Neuron (in vitro differentiated cells): ENCODE results near the gene FOXA2.

Experiments
- H2AFZ ChIP-seq: one replicate; pipeline ENCODE4 v1.6.1; 2013; ENCODE audit warnings: low read depth, mild to moderate bottlenecking, inconsistent platforms, low read length, moderate library complexity
- H3K27me3 ChIP-seq: one replicate; pipeline ENCODE4 v1.6.1; 2013; ENCODE audit warnings: low read length; ENCODE audit not compliant: insufficient read depth
- H3K36me3 ChIP-seq: one replicate; pipeline ENCODE4 v1.6.1; 2013; ENCODE audit warnings: low read length; ENCODE audit not compliant: insufficient read depth
- H3K4me1 ChIP-seq: one replicate; pipeline ENCODE4 v1.6.1; 2013; ENCODE audit warnings: low read length; ENCODE audit not compliant: insufficient read depth
- H3K4me3 ChIP-seq: 2 replicates; pipeline ENCODE4 v1.5.1; 2013; ENCODE audit warnings: mild to moderate bottlenecking, low read length, moderate library complexity
- H3K9me3 ChIP-seq: one replicate; pipeline ENCODE4 v1.6.1; 2013; ENCODE audit warnings: low read length

FOXA2 gene

DNA sequence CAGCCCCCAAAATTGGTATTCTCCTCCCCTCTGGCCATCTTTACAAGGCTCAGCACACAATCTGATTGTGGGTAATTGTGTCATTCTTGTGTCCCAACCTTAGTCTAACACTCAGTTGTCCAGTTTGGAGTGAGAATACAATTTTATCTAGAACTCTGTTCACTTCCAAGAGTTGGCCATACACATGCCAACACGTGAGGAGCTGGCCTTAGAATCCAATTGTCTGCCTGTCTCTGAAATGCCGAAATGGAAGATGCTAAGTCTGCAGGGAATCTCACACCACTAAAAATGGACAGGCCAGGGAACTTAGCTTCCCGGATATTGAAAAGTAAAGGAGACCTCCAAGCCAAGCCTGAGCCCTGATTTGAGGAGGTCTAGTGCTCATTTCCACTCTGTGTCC lies 12.3 kb downstream of the FOXA2 start:
- no peaks in the 10 kb centered on the region for H3K9me3 ChIP-seq
- peaks cover 90% of the 10 kb centered on the region for H3K27me3 ChIP-seq
- H3K4me3 ChIP-seq: no peak overlapping the region
- H3K4me1 ChIP-seq: no peaks in the 10 kb centered on the region
- no peaks in the 10 kb centered on the region for H3K36me3 ChIP-seq
- H2AFZ ChIP-seq: no peak overlapping the region

DNA sequence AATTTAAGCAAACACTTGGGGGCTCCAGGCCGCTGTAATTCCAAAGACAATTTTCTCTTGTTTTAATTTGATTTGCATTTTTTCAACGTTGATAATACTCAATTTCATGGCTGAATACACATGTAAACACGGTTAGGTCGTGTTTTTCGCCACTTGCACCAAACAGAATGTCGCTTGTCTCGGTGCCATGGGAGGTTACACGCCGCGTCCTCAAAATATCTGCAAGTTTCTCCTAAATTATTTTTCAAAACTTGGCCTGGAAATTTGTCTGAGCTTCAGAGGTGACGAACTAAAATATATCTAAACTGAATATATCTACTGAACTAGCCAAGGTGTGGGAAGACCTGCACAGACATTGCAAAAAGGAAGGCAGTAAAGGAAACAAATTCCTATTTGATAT lies 15.0 kb downstream of the FOXA2 start:
- Histone ChIP-seq H3K4me3 (no peak overlapping the region), H3K36me3 (no peaks in the 10 kb centered on the region), H3K27me3 (peaks cover 79% of the 10 kb centered on the region), H3K4me1 (no peaks in the 10 kb centered on the region), H2AFZ (no peak overlapping the region), H3K9me3 (no peaks in the 10 kb centered on the region)

DNA sequence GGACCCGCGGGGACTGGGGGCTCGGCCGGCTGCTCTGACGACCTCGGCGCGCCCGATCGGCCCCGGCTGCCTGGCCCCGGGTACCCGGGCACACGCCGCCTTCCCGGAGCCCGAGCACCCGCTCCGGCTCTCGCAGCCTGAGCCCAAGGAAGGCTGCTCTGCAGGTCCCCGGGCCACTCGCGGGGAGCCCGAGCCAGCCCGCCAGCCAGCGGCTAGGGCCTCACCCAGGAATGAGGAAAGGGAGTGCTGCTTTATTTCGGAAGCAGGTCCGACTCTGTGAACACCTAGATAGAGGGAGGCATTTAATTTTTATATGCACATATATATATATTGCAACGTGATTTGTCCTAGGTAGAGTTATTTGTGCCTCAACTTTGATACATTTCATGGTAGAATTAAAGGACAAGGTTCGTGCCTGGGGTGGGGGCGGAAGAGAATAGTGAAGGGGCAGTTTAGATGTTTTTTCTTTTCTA lies 15.5 kb downstream of the FOXA2 start:
- Histone ChIP-seq H3K4me3 (no peak overlapping the region), H2AFZ (no peak overlapping the region), H3K4me1 (no peaks in the 10 kb centered on the region), H3K9me3 (no peaks in the 10 kb centered on the region), H3K27me3 (peaks cover 83% of the 10 kb centered on the region), H3K36me3 (no peaks in the 10 kb centered on the region)

- no peaks in the 10 kb centered on the region for H3K36me3 ChIP-seq
- no peak overlapping the region for H3K4me3 ChIP-seq
- H3K27me3 ChIP-seq: peaks cover 86% of the 10 kb centered on the region
These were observed 16.2 kb downstream of the FOXA2 start for GRCh38 chr20:22567944-22568871.

DNA sequence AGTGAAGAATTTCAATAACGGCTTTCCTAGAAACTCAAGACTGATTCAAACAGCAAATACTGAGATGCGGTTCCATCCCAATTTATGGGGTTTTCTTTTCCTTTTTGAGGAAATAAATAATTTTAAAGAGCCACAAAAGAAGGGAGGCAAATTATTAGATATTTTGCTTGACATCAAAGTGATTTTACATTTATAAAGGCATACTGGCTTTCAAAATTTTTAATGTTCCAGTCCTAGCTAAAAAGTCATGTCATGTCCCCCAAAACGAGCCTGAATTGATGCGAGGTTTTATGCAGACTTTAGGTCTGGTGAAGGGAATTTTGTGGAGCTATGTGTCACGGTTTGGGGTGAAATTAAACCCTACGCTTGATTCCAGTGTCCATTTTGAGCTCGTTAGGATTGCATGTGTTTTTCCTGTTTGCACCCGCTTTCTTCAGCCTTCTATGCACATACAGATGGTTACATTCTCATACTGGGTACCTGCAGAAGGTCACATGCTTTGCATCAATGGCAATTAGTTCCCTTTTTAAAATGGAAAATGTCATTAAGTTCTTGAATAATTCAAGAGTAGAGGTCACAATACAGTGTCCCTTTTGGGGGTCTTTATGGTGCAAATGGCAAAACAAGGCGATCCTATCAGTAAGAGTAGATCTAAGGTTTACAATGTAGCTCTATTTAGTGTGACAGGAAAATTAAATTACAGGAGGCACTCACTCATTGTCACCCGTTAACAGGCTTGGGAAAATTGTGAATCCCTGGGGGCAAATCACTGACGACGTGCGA lies 17.3 kb downstream of the FOXA2 start:
- Histone ChIP-seq H3K27me3 (peaks cover 84% of the 10 kb centered on the region), H3K9me3 (no peaks in the 10 kb centered on the region), H2AFZ (no peak overlapping the region), H3K4me1 (no peaks in the 10 kb centered on the region), H3K36me3 (no peaks in the 10 kb centered on the region), H3K4me3 (no peak overlapping the region)

More at GRCh38 chr20:22567944-22568871, 16.2 kb downstream of the FOXA2 start:
- Histone ChIP-seq H2AFZ (no peak overlapping the region), H3K9me3 (no peaks in the 10 kb centered on the region), H3K4me1 (no peaks in the 10 kb centered on the region)

DNA sequence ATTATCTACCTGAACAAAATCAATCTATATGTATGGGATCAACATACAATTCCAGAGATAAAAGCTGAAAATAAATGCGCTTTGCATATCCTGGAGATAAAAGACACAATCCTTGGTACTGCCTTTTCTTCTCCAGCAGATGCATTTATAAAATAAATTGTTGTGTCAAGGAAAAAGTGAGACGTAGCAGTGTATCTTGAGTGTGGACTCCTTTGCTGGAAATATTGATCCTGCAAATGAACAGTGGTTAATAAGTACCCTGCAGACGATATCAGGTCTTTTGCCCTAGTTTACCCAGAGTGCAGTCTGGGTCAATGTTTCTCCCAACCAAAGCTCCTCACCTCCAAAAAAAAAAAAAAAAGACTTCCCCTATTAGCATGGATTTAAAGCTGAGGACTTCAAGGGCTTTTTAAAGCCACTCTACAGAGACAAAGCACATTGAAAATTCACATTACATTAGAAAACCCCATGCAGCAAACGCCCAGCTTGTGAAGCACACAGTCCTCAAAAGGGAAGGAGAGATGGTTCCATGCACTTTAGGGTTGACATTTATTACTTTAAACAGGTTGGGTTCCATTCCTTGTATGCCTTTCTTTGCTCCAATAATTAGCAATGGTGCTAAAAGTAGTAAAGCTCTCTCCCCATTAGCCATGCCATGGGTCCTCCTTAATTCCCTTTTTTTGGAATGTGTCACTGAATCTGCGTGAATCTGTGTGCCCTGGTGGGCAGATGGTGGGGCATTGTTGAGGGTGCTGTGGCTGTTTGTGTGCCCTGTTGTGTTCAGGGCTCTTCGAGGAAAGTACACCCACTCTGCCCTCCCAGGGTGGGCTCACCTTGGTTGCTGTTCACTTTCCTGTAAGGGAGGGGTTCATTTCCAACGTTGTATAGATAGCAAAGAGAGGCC lies 21.1 kb downstream of the FOXA2 start:
- Histone ChIP-seq H3K9me3 (no peaks in the 10 kb centered on the region), H2AFZ (no peak overlapping the region), H3K4me1 (no peaks in the 10 kb centered on the region), H3K27me3 (peaks cover 80% of the 10 kb centered on the region), H3K4me3 (no peak overlapping the region), H3K36me3 (no peaks in the 10 kb centered on the region)

DNA sequence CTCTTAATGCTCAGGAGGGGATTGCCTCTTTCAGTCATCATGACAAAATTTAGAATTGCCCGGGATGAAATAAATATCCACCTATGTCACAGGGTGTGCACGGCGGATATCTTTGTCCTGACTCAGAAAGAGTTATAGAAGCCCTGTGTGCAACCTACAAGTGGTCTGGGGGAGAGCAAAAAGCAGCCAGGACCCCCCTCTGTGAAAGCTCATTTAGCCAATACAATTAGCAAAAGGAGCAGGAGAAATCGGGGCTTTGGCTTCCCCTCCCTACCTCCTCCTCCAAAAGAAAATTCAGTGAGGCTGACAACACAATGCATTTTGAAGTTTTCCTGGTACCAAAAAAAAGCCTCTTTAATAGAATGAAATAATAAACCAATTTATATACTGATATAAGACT lies 21.8 kb downstream of the FOXA2 start:
- H2AFZ ChIP-seq: no peak overlapping the region
- H3K36me3 ChIP-seq: no peaks in the 10 kb centered on the region
- no peaks in the 10 kb centered on the region for H3K4me1 ChIP-seq
- H3K27me3 ChIP-seq: peaks cover 80% of the 10 kb centered on the region
- no peak overlapping the region for H3K4me3 ChIP-seq
- no peaks in the 10 kb centered on the region for H3K9me3 ChIP-seq

DNA sequence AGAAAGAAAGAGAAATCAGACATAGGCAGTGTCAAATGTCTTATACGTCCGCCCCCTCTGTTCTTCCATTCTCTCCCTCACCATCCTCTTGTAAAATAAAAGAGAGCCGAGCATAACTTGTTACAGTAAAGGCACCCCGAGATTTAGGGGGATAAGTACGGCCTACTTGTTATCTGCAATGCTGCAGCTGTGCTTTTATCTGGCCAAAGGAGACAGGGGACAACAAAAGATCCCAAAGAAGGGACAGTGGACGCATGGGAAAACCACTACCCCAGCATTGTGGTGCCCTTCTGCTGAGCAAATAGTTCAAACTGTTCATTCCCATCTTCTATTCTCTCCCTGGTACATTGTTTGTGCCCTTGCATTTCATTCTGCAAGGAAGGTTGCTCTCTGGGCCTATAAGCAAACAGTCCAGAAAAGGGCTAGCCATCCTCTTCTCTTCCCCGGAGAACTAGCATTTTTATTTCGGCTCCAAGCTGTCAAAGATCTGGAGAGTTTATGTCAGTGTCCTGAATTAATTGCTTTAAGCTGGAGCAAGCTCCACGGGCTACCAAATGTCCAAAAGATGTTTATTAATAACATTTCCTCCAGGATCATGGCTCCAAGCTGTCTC lies 22.3 kb downstream of the FOXA2 start:
- Histone ChIP-seq H3K36me3 (no peaks in the 10 kb centered on the region), H3K4me1 (no peaks in the 10 kb centered on the region), H3K4me3 (no peak overlapping the region), H2AFZ (no peak overlapping the region), H3K9me3 (no peaks in the 10 kb centered on the region), H3K27me3 (peaks cover 80% of the 10 kb centered on the region)

DNA sequence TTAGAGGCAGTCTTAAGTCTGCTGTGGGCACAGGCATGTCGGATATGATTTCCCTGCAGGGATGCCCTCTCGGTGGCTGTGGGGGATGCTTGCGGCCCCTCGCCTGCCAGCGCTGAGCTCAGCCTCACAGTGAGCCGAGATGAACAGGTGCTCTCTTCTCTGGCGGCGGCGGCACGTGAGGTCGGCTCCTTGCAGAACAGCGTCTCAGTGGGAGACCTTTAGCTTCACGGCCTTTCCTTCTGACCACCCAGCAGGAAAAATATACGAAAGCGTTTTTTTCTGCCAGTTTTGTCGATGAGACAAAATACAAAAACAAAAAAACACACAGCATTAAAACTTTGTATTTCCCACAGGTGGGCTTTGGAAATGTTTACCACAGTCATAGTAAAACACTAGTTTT lies 23.6 kb downstream of the FOXA2 start:
- Histone ChIP-seq H3K27me3 (peaks cover 77% of the 10 kb centered on the region), H3K36me3 (no peaks in the 10 kb centered on the region), H2AFZ (no peak overlapping the region), H3K4me3 (no peak overlapping the region), H3K9me3 (no peaks in the 10 kb centered on the region), H3K4me1 (no peaks in the 10 kb centered on the region)

GRCh38 chr20:22559711-22560318 lies 24.6 kb downstream of the FOXA2 start:
- Histone ChIP-seq H3K36me3 (no peaks in the 10 kb centered on the region), H3K4me1 (no peaks in the 10 kb centered on the region), H3K9me3 (no peaks in the 10 kb centered on the region), H2AFZ (no peak overlapping the region), H3K27me3 (peaks cover 75% of the 10 kb centered on the region), H3K4me3 (no peak overlapping the region)

DNA sequence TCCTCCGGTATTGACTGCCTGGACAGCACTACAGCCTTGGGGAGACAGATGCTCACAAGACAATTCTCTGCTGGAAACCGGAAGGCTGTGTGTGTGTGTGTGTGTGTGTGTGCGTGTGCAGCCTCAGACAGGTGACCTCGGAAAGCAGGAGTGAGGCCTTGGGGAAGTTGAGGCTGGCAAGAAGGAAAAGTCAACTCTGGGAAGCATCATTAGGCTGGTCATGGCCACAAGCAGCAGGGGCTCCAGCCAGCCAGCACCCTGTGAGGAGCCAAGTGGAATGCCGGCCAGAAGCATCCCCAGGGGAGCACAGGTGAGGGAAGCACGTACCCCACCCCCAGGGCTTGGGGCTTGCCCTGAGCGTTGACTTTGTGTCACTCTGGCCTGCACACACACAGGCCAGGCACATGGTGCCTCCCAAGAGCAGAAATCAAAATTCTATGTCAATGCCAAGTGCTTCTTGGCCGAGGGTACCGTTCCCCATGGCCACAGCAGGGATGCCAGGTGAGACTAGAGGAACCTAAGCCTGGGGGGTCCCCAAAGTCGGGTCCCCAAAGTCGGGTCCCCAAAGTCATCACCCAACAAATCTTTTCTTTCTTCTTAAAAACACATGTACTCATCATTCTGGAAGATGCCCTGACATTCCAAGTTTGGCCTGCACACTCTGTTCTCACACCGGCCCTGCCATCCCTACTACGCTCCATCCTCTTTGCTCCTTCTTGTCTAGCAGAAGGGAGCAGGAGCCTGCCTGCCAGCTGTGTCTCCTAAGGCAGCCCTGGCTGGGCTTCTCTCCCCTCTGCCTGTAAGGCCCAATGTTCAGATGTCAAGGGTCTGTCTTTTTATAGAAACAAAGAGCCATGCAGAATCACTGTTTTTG lies 26.7 kb downstream of the FOXA2 start:
- Histone ChIP-seq H3K4me1 (no peaks in the 10 kb centered on the region), H3K4me3 (no peak overlapping the region), H3K36me3 (no peaks in the 10 kb centered on the region), H3K9me3 (no peaks in the 10 kb centered on the region), H3K27me3 (peaks cover 61% of the 10 kb centered on the region), H2AFZ (no peak overlapping the region)
